GM20000 (cell line): ENCODE data around the gene MYH7B.

Experiments used
- DNase-seq: peaks from one replicate; pipeline ENCODE4 v3.0.0; 2012; ENCODE audit warnings: low spot score
- TF ChIP-seq, protein P1 (sequence below): IDR thresholded peaks from 2 replicates; pipeline ENCODE4 v1.5.1; 2012; ENCODE audit warnings: mild to moderate bottlenecking, control low read depth; ENCODE audit errors: extremely low read depth, missing control alignments

The MYH7B gene

DNA sequence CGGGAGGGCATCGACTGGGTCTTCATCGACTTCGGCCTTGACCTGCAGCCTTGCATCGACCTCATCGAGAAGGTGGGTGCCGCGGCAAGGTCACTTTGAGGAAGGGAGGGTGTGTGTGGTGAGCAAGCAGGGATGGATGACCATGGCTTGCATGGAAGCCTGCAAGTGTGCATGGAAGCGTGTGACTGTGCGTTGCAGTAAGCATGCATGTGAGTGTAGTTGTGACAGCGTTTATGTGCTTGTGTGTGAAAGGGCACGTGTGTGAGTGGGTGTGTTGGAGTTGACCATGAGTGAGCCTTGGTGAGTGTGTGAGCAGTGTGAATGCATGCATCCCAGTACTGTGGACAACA is 32.5 kb downstream of the MYH7B start:
- no peak for DNase-seq
- TF ChIP-seq, protein P1, sequence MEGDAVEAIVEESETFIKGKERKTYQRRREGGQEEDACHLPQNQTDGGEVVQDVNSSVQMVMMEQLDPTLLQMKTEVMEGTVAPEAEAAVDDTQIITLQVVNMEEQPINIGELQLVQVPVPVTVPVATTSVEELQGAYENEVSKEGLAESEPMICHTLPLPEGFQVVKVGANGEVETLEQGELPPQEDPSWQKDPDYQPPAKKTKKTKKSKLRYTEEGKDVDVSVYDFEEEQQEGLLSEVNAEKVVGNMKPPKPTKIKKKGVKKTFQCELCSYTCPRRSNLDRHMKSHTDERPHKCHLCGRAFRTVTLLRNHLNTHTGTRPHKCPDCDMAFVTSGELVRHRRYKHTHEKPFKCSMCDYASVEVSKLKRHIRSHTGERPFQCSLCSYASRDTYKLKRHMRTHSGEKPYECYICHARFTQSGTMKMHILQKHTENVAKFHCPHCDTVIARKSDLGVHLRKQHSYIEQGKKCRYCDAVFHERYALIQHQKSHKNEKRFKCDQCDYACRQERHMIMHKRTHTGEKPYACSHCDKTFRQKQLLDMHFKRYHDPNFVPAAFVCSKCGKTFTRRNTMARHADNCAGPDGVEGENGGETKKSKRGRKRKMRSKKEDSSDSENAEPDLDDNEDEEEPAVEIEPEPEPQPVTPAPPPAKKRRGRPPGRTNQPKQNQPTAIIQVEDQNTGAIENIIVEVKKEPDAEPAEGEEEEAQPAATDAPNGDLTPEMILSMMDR: no peak

DNA sequence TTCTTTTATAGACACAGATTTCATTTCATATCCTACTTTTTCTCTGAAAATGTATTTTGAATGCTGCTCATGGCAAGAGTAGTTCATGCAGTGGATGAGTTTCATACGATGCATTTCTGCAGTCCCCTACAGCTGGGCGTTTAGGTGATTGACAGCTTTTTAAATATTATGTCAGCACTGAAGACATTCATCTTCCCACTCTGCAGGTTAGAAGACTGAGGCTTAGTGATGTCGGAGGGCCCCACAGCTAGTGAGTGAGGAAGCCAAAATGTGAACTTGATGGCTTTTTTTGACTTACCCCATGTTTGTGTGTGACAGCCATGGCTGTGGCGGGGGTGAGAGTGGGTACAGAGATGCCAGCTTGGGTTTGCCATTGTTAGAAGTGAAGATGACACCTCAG is 33.5 kb downstream of the MYH7B start:
- TF ChIP-seq, protein P1: no peak
- no peak for DNase-seq

DNA sequence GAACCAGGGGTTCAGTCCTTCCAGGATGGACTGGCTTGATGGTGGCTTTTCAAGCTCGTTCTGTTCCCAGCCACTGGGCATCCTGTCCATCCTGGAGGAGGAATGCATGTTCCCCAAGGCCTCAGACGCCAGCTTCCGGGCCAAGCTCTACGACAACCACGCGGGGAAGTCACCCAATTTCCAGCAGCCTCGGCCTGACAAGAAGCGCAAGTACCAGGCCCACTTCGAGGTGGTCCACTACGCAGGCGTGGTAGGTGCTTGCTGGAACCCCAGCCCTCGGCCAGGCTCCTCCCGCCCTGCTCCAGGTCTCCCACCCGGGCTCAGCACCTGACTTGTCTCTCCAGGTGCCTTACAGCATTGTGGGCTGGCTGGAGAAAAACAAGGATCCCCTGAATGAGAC is 34.0 kb downstream of the MYH7B start:
- TF ChIP-seq, protein P1: no peak
- no peak for DNase-seq

DNA sequence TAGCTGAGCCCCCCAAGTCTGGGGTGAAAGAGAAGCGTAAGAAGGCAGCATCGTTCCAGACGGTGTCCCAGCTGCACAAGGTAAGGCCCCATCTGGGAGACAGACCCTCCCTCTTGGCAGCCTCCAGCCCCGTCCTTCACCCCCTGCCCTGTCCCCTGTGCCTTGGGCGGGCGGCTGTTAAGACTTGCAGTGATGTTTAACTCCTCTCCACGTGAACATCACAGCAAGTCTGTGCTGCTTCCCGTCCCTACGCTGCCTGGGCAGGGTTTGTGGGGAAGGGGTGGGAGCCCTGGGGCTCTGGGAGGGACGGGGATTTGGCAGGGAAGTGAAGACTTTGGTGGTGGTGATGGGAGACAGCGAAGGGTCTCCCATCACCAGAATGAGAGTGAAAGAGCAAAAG is 34.6 kb downstream of the MYH7B start:
- TF ChIP-seq, protein P1: no peak

DNA sequence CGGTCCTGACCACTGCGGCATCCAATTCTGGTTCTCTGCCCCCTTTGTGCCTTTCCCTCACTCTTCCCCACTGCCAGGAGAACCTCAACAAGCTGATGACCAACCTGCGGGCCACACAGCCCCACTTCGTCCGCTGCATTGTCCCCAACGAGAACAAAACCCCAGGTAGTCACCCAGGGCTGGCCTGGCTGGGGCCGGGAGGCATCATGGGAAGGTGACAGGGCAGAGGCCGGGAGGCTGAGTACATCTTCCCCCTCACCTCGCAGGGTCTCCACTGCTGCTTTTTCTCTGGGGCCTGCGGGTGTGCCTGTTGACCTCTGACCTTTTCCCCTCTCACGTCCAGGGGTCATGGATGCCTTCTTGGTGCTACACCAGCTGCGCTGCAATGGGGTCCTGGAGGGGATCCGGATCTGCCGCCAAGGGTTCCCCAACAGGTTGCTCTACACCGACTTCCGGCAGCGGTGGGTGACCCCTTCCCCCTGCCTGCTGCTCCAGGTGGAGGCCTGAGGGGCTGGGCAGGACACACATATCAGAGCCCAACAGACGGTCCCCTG is 35.1 kb downstream of the MYH7B start:
- no peak for DNase-seq
- TF ChIP-seq, protein P1: no peak

More for the DNA sequence above, 34.6 kb downstream of the MYH7B start:
- DNase-seq: no peak

DNA sequence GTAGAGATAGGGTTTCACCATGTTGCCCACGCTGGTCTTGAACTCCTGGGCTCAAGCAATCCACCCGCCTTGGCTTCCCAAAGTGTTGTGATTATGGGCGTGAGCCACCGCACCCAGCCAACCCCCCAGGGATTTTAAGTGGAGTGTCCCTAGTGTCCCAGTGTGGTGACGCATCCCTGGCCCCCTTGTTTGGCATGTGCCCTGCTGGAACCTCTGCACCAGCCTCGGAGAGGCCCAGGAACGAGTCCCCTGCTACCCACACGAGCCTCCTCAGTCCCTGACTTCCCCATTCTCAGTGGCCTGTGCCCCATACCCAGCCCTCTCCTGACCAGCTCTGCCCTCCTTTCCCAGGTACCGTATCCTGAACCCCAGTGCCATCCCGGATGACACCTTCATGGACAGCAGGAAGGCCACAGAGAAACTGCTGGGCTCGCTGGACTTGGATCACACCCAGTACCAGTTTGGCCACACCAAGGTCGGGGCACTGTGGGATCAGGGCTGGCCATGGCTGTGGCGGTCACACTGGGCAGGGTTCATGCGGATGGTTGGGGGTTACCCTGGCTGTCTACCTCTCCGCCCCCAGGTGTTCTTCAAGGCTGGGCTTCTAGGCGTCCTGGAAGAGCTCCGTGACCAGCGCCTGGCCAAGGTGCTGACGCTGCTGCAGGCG is 37.2 kb downstream of the MYH7B start:
- TF ChIP-seq, protein P1: no peak
- no peak for DNase-seq

DNA sequence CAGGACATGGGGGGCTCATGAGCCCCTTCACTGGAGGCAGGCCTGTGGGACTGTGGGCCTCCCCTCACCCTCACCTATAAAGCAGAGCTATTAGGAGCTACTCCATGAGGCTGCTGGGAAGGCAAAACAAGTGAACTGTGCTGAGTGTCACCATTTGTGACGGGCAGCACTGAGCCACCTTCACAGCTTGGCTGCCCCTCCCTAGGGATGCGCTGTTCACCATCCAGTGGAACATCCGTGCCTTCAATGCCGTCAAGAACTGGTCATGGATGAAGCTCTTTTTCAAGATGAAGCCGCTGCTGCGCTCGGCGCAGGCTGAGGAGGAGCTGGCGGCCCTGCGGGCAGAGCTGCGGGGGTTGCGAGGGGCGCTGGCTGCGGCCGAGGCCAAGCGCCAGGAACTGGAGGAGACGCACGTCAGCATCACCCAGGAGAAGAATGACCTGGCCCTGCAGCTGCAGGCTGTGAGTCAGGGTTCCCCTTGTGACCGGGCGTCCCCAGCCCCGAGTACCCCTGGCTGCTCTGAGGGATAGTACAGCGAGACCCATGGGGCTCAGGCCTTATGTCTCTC is 38.4 kb downstream of the MYH7B start:
- no peak for DNase-seq
- TF ChIP-seq, protein P1: no peak
